HEK293 (cell line): ENCODE results near the gene PLPPR1.

Experiments used
- CTCF ChIA-PET: fragments of 350-600 bp; formaldehyde crosslinking; extraction: SDS; loops from one replicate; lab custom pipeline; 2021; ENCODE audit warnings: antibody characterized with exemption; lab: Yijun Ruan, JAX
- POLR2A ChIA-PET: fragments of 300-600 bp; formaldehyde crosslinking; extraction: SDS; loops from one replicate; lab custom pipeline; 2020; ENCODE audit warnings: antibody characterized with exemption, inconsistent platforms; lab: Yijun Ruan, JAX
- H3K27ac ChIP-seq: fragments of 200-500 bp; sonication (Bioruptor generic); 2 replicates; pipeline ENCODE4 v1.5.1; 2014; ENCODE audit warnings: low read depth, low read length, control low read depth, inconsistent platforms; ENCODE audit errors: extremely low read depth
- H3K36me3 ChIP-seq, 2 experiments: fragments of 200-500 bp in 1 of 2; sonication (Bioruptor generic) in 1 of 2; 1 replicate in 1 of 2; 2 replicates in 1 of 2; pipeline ENCODE4 v1.5.1; 2014 to 2017; ENCODE audit warnings: inconsistent platforms in 2 of 2, low read length in 2 of 2; ENCODE audit not compliant: control insufficient read depth in 2 of 2, insufficient read depth in 1 of 2
- H3K4me1 ChIP-seq: fragments of 200-500 bp; sonication (Bioruptor generic); 2 replicates; pipeline ENCODE4 v1.5.1; 2014; ENCODE audit warnings: mild to moderate bottlenecking, low read length, inconsistent platforms; ENCODE audit not compliant: control insufficient read depth, insufficient read depth
- H3K4me3 ChIP-seq: 2 replicates; pipeline ENCODE4 v1.5.1; 2011; ENCODE audit warnings: low read depth, mild to moderate bottlenecking, control low read depth, low read length, moderate library complexity
- H3K9me3 ChIP-seq: fragments of 200-500 bp; sonication (Bioruptor generic); 2 replicates; pipeline ENCODE4 v1.5.1; 2014; ENCODE audit warnings: low read depth, low read length, inconsistent platforms; ENCODE audit not compliant: control insufficient read depth, insufficient read depth
- BCL11A ChIP-seq: fragments of 450-650 bp; formaldehyde crosslinking; IDR thresholded peaks from 2 replicates; pipeline ENCODE4 v1.5.1; 2016; ENCODE audit warnings: low read depth, missing biosample characterization, missing genetic modification characterization
- HOXA7 ChIP-seq: sonication (generic); formaldehyde crosslinking; IDR thresholded peaks from 2 replicates; pipeline ENCODE4 v1.8.1; 2022; ENCODE audit warnings: missing genetic modification reagents, borderline replicate concordance
- KLF8 ChIP-seq: fragments of 450-650 bp; formaldehyde crosslinking; IDR thresholded peaks from 2 replicates; pipeline ENCODE4 v1.5.1; 2016; ENCODE audit warnings: missing biosample characterization, missing genetic modification characterization
- MZF1 ChIP-seq: fragments of 450-650 bp; formaldehyde crosslinking; IDR thresholded peaks from 2 replicates; pipeline ENCODE4 v1.5.1; 2017; ENCODE audit warnings: missing biosample characterization, missing genetic modification characterization, borderline replicate concordance
- SALL2 ChIP-seq: fragments of 450-650 bp; formaldehyde crosslinking; IDR thresholded peaks from 2 replicates; pipeline ENCODE4 v1.5.0; 2017; ENCODE audit warnings: missing biosample characterization, mild to moderate bottlenecking, missing genetic modification characterization, borderline replicate concordance
- SCRT1 ChIP-seq: fragments of 450-650 bp; formaldehyde crosslinking; IDR thresholded peaks from 2 replicates; pipeline ENCODE4 v1.5.1; 2016; ENCODE audit warnings: missing biosample characterization, missing genetic modification characterization, borderline replicate concordance
- ZBTB17 ChIP-seq: fragments of 450-650 bp; formaldehyde crosslinking; IDR thresholded peaks from 2 replicates; pipeline ENCODE4 v1.5.1; 2016; ENCODE audit warnings: missing biosample characterization, missing genetic modification characterization
- ZFP41 ChIP-seq: fragments of 450-650 bp; formaldehyde crosslinking; IDR thresholded peaks from 2 replicates; pipeline ENCODE4 v1.5.1; 2016; ENCODE audit warnings: missing biosample characterization, missing genetic modification characterization, borderline replicate concordance
- ZNF223 ChIP-seq: fragments of 450-650 bp; formaldehyde crosslinking; IDR thresholded peaks from 2 replicates; pipeline ENCODE4 v1.5.1; 2016; ENCODE audit warnings: missing biosample characterization, missing genetic modification characterization
- ZNF266 ChIP-seq: fragments of 450-650 bp; formaldehyde crosslinking; IDR thresholded peaks from 2 replicates; pipeline ENCODE4 v1.5.1; 2016; ENCODE audit warnings: missing biosample characterization, missing genetic modification characterization, low read depth
- ZNF354C ChIP-seq: fragments of 450-650 bp; formaldehyde crosslinking; IDR thresholded peaks from 2 replicates; pipeline ENCODE4 v1.5.1; 2016; ENCODE audit warnings: missing biosample characterization, missing genetic modification characterization, low read depth, borderline replicate concordance
- ZNF521 ChIP-seq: fragments of 450-650 bp; formaldehyde crosslinking; IDR thresholded peaks from 2 replicates; pipeline ENCODE4 v1.5.1; 2017; ENCODE audit warnings: missing biosample characterization, mild to moderate bottlenecking, missing genetic modification characterization
- ZNF529 ChIP-seq: fragments of 450-650 bp; formaldehyde crosslinking; IDR thresholded peaks from 2 replicates; pipeline ENCODE4 v1.5.1; 2017; ENCODE audit warnings: missing genetic modification characterization, missing biosample characterization; ENCODE audit not compliant: insufficient replicate concordance
- ZNF660 ChIP-seq: fragments of 450-650 bp; IDR thresholded peaks from 2 replicates; pipeline ENCODE4 v1.5.1; 2018; ENCODE audit warnings: missing biosample characterization, mild to moderate bottlenecking, missing genetic modification characterization
- ZNF747 ChIP-seq: fragments of 450-650 bp; formaldehyde crosslinking; IDR thresholded peaks from 2 replicates; pipeline ENCODE4 v1.5.1; 2016; ENCODE audit warnings: missing biosample characterization, missing genetic modification characterization
- ZNF768 ChIP-seq: fragments of 450-650 bp; formaldehyde crosslinking; IDR thresholded peaks from 2 replicates; pipeline ENCODE4 v1.5.1; 2018; ENCODE audit warnings: missing biosample characterization, mild to moderate bottlenecking, missing genetic modification characterization
- TF ChIP-seq, protein P1 (sequence below): fragments of 450-650 bp; formaldehyde crosslinking; IDR thresholded peaks from 2 replicates; pipeline ENCODE4 v1.5.1; 2016; ENCODE audit warnings: missing biosample characterization, missing genetic modification characterization
- TF ChIP-seq, protein P2 (sequence below): fragments of 450-650 bp; formaldehyde crosslinking; IDR thresholded peaks from 2 replicates; pipeline ENCODE4 v1.5.0; 2017; ENCODE audit warnings: missing biosample characterization, missing genetic modification characterization, borderline replicate concordance
- TF ChIP-seq, protein P3 (sequence below): fragments of 450-650 bp; formaldehyde crosslinking; IDR thresholded peaks from 2 replicates; pipeline ENCODE4 v1.5.1; 2017; ENCODE audit warnings: missing biosample characterization, missing genetic modification characterization
- TF ChIP-seq, protein P4 (sequence below): fragments of 450-650 bp; formaldehyde crosslinking; IDR thresholded peaks from 2 replicates; pipeline ENCODE4 v1.5.1; 2016; ENCODE audit warnings: missing biosample characterization, missing genetic modification characterization, borderline replicate concordance

Gene PLPPR1

DNA sequence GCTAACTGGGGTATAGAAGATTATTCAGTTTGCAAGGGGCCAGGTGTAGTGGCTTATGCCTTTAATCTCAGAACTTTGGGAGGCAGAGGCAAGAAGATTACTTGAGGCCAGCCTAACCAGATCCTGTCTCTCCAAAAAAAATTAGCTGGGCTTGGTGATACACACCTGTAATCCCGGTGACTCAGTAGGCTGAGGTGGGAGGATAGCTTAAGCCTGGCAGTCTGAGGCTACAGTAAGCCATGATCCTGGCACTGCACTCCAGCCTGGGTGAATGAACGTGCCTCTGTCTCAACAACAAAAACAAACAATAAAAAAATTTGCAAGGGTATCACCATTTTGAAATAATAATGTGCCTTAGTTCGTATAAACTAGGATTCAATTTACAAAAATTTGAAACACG lies 305.0 kb downstream of the PLPPR1 start (continued):
- TF ChIP-seq, protein P1, sequence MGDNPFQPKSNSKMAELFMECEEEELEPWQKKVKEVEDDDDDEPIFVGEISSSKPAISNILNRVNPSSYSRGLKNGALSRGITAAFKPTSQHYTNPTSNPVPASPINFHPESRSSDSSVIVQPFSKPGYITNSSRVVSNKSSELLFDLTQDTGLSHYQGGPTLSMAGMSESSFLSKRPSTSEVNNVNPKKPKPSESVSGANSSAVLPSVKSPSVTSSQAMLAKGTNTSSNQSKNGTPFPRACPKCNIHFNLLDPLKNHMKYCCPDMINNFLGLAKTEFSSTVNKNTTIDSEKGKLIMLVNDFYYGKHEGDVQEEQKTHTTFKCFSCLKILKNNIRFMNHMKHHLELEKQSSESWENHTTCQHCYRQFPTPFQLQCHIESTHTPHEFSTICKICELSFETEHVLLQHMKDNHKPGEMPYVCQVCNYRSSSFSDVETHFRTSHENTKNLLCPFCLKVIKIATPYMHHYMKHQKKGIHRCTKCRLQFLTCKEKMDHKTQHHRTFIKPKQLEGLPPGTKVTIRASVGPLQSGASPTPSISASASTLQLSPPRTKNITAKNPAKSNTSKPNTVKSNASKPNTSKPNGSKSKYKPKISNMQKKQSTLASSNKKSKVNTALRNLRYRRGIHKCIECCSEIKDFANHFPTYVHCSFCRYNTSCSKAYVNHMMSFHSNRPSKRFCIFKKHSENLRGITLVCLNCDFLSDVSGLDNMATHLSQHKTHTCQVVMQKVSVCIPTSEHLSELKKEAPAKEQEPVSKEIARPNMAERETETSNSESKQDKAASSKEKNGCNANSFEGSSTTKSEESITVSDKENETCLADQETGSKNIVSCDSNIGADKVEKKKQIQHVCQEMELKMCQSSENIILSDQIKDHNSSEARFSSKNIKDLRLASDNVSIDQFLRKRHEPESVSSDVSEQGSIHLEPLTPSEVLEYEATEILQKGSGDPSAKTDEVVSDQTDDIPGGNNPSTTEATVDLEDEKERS (tag by site-specific recombination): no peak
- no peak for TF ChIP-seq SCRT1 (tag by site-specific recombination)
- TF ChIP-seq BCL11A (tag by site-specific recombination): no peak
- TF ChIP-seq ZNF768: no peak
- TF ChIP-seq, protein P2, sequence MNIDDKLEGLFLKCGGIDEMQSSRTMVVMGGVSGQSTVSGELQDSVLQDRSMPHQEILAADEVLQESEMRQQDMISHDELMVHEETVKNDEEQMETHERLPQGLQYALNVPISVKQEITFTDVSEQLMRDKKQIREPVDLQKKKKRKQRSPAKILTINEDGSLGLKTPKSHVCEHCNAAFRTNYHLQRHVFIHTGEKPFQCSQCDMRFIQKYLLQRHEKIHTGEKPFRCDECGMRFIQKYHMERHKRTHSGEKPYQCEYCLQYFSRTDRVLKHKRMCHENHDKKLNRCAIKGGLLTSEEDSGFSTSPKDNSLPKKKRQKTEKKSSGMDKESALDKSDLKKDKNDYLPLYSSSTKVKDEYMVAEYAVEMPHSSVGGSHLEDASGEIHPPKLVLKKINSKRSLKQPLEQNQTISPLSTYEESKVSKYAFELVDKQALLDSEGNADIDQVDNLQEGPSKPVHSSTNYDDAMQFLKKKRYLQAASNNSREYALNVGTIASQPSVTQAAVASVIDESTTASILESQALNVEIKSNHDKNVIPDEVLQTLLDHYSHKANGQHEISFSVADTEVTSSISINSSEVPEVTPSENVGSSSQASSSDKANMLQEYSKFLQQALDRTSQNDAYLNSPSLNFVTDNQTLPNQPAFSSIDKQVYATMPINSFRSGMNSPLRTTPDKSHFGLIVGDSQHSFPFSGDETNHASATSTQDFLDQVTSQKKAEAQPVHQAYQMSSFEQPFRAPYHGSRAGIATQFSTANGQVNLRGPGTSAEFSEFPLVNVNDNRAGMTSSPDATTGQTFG (tag by site-specific recombination): no peak
- TF ChIP-seq ZBTB17 (tag by site-specific recombination): no peak
- TF ChIP-seq HOXA7 (CRISPR knock-in tag): no peak
- TF ChIP-seq ZNF521 (tag by site-specific recombination): no peak
- TF ChIP-seq, protein P3, sequence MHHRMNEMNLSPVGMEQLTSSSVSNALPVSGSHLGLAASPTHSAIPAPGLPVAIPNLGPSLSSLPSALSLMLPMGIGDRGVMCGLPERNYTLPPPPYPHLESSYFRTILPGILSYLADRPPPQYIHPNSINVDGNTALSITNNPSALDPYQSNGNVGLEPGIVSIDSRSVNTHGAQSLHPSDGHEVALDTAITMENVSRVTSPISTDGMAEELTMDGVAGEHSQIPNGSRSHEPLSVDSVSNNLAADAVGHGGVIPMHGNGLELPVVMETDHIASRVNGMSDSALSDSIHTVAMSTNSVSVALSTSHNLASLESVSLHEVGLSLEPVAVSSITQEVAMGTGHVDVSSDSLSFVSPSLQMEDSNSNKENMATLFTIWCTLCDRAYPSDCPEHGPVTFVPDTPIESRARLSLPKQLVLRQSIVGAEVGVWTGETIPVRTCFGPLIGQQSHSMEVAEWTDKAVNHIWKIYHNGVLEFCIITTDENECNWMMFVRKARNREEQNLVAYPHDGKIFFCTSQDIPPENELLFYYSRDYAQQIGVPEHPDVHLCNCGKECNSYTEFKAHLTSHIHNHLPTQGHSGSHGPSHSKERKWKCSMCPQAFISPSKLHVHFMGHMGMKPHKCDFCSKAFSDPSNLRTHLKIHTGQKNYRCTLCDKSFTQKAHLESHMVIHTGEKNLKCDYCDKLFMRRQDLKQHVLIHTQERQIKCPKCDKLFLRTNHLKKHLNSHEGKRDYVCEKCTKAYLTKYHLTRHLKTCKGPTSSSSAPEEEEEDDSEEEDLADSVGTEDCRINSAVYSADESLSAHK (tag by site-specific recombination): no peak

DNA sequence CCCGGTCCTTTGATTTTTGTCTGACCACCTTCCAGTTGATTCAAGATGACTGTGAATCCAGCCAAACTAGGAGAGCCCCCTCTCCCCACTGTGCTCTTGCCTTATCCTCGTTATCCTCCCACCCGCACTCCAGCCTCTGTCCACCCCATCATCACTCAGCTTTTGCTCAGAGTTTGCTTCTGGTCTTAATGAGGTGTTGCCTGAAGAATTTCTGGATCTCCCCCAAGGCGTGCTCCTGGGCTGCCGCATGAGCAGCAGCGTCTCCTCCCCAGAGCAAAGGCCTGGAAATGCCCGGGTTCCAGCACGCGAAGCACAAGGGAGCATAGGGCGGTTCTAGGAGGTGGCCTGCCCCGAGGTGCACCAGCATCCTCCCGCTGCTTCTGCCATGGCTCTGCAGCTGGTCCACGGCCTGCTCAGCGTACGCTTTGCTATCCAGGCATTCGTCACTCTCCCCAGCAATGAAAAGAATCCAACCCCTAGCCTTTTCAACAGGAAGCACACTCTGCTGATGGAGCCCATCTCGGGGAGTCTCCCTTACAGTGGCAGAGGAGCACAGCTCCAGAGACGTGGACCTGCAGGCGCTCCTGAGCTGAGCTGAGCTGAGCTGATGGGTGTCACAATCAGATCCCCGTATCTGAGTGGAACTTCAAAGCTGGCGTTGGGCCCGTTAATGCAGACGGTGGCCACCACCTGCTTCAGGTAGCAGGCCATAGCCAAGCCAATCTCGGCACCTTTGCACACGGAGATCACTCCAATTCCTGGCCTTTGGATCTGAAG lies 305.6 kb downstream of the PLPPR1 start:
- POLR2A ChIA-PET: no interaction called here
- CTCF ChIA-PET: interaction anchor here (0.6 to 1.1 kb wide), 2 partner anchors 9 to 18 kb away, joined by 3 to 4 read pairs; no protein-coding TSS in a partner anchor
- H3K4me1 ChIP-seq: no peaks in the 10 kb centered on the region
- no peak overlapping the region for H3K27ac ChIP-seq
- no peaks in the 10 kb centered on the region for H3K9me3 ChIP-seq
- H3K36me3 ChIP-seq: no peaks in the 10 kb centered on the region
- H3K4me3 ChIP-seq: no peak overlapping the region
- TF ChIP-seq ZNF747 (tag by site-specific recombination) (no peak), MZF1 (tag by site-specific recombination) (no peak), ZNF266 (no peak), KLF8 (tag by site-specific recombination) (no peak), ZBTB17 (tag by site-specific recombination) (no peak), ZFP41 (no peak), ZNF660 (no peak), SALL2 (tag by site-specific recombination) (no peak), ZNF223 (tag by site-specific recombination) (no peak), ZNF529 (tag by site-specific recombination) (no peak), ZNF354C (no peak)
- TF ChIP-seq, protein P4, sequence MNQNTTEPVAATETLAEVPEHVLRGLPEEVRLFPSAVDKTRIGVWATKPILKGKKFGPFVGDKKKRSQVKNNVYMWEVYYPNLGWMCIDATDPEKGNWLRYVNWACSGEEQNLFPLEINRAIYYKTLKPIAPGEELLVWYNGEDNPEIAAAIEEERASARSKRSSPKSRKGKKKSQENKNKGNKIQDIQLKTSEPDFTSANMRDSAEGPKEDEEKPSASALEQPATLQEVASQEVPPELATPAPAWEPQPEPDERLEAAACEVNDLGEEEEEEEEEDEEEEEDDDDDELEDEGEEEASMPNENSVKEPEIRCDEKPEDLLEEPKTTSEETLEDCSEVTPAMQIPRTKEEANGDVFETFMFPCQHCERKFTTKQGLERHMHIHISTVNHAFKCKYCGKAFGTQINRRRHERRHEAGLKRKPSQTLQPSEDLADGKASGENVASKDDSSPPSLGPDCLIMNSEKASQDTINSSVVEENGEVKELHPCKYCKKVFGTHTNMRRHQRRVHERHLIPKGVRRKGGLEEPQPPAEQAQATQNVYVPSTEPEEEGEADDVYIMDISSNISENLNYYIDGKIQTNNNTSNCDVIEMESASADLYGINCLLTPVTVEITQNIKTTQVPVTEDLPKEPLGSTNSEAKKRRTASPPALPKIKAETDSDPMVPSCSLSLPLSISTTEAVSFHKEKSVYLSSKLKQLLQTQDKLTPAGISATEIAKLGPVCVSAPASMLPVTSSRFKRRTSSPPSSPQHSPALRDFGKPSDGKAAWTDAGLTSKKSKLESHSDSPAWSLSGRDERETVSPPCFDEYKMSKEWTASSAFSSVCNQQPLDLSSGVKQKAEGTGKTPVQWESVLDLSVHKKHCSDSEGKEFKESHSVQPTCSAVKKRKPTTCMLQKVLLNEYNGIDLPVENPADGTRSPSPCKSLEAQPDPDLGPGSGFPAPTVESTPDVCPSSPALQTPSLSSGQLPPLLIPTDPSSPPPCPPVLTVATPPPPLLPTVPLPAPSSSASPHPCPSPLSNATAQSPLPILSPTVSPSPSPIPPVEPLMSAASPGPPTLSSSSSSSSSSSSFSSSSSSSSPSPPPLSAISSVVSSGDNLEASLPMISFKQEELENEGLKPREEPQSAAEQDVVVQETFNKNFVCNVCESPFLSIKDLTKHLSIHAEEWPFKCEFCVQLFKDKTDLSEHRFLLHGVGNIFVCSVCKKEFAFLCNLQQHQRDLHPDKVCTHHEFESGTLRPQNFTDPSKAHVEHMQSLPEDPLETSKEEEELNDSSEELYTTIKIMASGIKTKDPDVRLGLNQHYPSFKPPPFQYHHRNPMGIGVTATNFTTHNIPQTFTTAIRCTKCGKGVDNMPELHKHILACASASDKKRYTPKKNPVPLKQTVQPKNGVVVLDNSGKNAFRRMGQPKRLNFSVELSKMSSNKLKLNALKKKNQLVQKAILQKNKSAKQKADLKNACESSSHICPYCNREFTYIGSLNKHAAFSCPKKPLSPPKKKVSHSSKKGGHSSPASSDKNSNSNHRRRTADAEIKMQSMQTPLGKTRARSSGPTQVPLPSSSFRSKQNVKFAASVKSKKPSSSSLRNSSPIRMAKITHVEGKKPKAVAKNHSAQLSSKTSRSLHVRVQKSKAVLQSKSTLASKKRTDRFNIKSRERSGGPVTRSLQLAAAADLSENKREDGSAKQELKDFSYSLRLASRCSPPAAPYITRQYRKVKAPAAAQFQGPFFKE (tag by site-specific recombination): no peak
